WTC11 (cell line): Measurements from ENCODE around the gene HJURP.

Source experiments
- CREB1 ChIP-seq: sonication (generic); formaldehyde crosslinking; IDR thresholded peaks from 2 replicates; pipeline ENCODE4 v1.8.0; 2023; ENCODE audit warnings: mild to moderate bottlenecking, missing genetic modification reagents
- ZBTB21 ChIP-seq: sonication (generic); formaldehyde crosslinking; IDR thresholded peaks from 2 replicates; pipeline ENCODE4 v1.8.1; 2023; ENCODE audit warnings: mild to moderate bottlenecking, missing genetic modification reagents, borderline replicate concordance
- TF ChIP-seq, protein P1 (sequence below): sonication (generic); formaldehyde crosslinking; IDR thresholded peaks from 2 replicates; pipeline ENCODE4 v1.8.0; 2023; ENCODE audit warnings: mild to moderate bottlenecking, missing genetic modification reagents
- TF ChIP-seq, protein P2 (sequence below): fragments of 200-600 bp; IDR thresholded peaks from 2 replicates; pipeline ENCODE4 v1.8.0; 2022; ENCODE audit warnings: antibody characterized with exemption

DNA sequence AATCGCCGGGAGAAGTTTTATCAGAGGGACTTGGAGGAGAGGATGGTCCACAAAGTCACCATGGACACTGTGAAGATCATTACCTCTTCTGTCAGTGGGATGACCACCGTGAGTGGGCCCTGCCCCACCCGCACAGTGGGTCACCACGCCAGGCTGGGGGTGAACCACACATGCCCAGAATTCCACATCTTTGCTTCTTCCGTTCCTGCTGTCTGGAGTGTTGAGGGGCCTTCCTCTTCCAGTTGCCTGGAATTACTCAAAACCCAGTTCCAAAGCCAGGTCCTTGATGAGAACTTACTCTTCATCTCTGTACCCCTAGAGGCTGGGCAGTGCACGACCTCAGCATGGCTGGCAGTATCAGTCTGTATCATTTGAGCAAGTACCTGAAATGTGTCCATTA, 54.1 kb downstream of the HJURP start:
- TF ChIP-seq, protein P1, sequence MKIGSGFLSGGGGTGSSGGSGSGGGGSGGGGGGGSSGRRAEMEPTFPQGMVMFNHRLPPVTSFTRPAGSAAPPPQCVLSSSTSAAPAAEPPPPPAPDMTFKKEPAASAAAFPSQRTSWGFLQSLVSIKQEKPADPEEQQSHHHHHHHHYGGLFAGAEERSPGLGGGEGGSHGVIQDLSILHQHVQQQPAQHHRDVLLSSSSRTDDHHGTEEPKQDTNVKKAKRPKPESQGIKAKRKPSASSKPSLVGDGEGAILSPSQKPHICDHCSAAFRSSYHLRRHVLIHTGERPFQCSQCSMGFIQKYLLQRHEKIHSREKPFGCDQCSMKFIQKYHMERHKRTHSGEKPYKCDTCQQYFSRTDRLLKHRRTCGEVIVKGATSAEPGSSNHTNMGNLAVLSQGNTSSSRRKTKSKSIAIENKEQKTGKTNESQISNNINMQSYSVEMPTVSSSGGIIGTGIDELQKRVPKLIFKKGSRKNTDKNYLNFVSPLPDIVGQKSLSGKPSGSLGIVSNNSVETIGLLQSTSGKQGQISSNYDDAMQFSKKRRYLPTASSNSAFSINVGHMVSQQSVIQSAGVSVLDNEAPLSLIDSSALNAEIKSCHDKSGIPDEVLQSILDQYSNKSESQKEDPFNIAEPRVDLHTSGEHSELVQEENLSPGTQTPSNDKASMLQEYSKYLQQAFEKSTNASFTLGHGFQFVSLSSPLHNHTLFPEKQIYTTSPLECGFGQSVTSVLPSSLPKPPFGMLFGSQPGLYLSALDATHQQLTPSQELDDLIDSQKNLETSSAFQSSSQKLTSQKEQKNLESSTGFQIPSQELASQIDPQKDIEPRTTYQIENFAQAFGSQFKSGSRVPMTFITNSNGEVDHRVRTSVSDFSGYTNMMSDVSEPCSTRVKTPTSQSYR (CRISPR knock-in tag), result no peak
- TF ChIP-seq ZBTB21 (CRISPR knock-in tag), result no peak
- no peak for TF ChIP-seq CREB1 (CRISPR knock-in tag)
- TF ChIP-seq, protein P2, sequence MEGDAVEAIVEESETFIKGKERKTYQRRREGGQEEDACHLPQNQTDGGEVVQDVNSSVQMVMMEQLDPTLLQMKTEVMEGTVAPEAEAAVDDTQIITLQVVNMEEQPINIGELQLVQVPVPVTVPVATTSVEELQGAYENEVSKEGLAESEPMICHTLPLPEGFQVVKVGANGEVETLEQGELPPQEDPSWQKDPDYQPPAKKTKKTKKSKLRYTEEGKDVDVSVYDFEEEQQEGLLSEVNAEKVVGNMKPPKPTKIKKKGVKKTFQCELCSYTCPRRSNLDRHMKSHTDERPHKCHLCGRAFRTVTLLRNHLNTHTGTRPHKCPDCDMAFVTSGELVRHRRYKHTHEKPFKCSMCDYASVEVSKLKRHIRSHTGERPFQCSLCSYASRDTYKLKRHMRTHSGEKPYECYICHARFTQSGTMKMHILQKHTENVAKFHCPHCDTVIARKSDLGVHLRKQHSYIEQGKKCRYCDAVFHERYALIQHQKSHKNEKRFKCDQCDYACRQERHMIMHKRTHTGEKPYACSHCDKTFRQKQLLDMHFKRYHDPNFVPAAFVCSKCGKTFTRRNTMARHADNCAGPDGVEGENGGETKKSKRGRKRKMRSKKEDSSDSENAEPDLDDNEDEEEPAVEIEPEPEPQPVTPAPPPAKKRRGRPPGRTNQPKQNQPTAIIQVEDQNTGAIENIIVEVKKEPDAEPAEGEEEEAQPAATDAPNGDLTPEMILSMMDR, result no peak
